Gastroesophageal sphincter (tissue), 4 donors: ENCODE measurements around the gene GNAQ. TPM values are rescaled to one million over a fixed set of nuclear protein-coding genes. Genes with fewer than 3 reads are reported as not detected.
A peak's percentile ranks its signal among the peaks of the same experiment; 100 is the strongest.
"Not testable (repeated sequence)": the region's sequence is repeated elsewhere in the genome, so short reads cannot be mapped to it uniquely, and the experiment has no call there.

Experiments
- ATAC-seq: fragments of 150-250 bp; one replicate; pipeline ENCODE4 v1.9.1; 2016; ENCODE audit warnings: mild to moderate bottlenecking, moderate library complexity
- H3K27ac ChIP-seq, 4 donors: fragments of 200-600 bp; sonication (generic) in 3 of 4; 1 replicate in 3 of 4; 2 replicates in 1 of 4; pipeline ENCODE4 v1.5.1; 2016 to 2019
- H3K27me3 ChIP-seq: fragments of 200-600 bp; sonication (generic); one replicate; pipeline ENCODE4 v1.5.1; 2019
- H3K36me3 ChIP-seq, 2 donors: fragments of 200-600 bp; sonication (generic); one replicate each; pipeline ENCODE4 v1.5.1; 2019; ENCODE audit warnings: control low read depth in 1 of 2
- H3K4me1 ChIP-seq, 3 donors: fragments of 200-600 bp; sonication (generic); 1 replicate in 2 of 3; 2 replicates in 1 of 3; pipeline ENCODE4 v1.5.1; 2016 to 2019; ENCODE audit warnings: control low read depth in 2 of 3
- H3K4me3 ChIP-seq, 2 donors: fragments of 200-600 bp; sonication (generic); one replicate each; pipeline ENCODE4 v1.5.1; 2019; ENCODE audit warnings: mild to moderate bottlenecking in 1 of 2, moderate library complexity in 1 of 2
- H3K9me3 ChIP-seq, 3 donors: fragments of 200-600 bp; sonication (generic); one replicate each; pipeline ENCODE4 v1.5.1; 2017 to 2019; ENCODE audit warnings: control low read depth in 2 of 3
- EP300 ChIP-seq: sonication (generic); formaldehyde crosslinking; IDR thresholded peaks from one replicate; pipeline ENCODE4 v1.6.1; 2017; ENCODE audit warnings: antibody characterized with exemption, mild to moderate bottlenecking
- POLR2A ChIP-seq, 2 donors: fragments of 450-650 bp; IDR thresholded peaks; one replicate each; pipeline ENCODE4 v1.6.1; 2017; ENCODE audit warnings: antibody characterized with exemption in 2 of 2, mild to moderate bottlenecking in 2 of 2, moderate library complexity in 1 of 2
- POLR2AphosphoS5 ChIP-seq: sonication (generic); formaldehyde crosslinking; IDR thresholded peaks from one replicate; pipeline ENCODE4 v1.6.1; 2017; ENCODE audit warnings: antibody characterized with exemption
- WGBS, 2 donors: methylation state at CpG; one replicate each; pipeline ENCODE4 v1.1.5; 2018; ENCODE audit warnings: low coverage in 1 of 2; 5-methylcytosine and 5-hydroxymethylcytosine counted together
- total RNA-seq, 4 donors: library from RNA; depleted of rRNA; stranded (reverse); fragments of >200 nt; gene quantifications; one replicate each; pipeline ENCODE4 v1.1.0, GENCODE V29; 2016
- TF ChIP-seq, protein P1 (sequence below), 4 experiments: fragments of 200-600 bp in 2 of 4; fragments of 450-650 bp in 2 of 4; sonication (generic) in 1 of 4; IDR thresholded peaks; one replicate each; pipeline ENCODE4 v1.5.1; 2017 to 2019; ENCODE audit warnings: antibody characterized with exemption in 4 of 4, mild to moderate bottlenecking in 2 of 4, moderate library complexity in 2 of 4

Gene GNAQ
- total RNA-seq, 4 donors from 2014 or later = 57.6 to 86.4 (median 70.8) TPM

DNA sequence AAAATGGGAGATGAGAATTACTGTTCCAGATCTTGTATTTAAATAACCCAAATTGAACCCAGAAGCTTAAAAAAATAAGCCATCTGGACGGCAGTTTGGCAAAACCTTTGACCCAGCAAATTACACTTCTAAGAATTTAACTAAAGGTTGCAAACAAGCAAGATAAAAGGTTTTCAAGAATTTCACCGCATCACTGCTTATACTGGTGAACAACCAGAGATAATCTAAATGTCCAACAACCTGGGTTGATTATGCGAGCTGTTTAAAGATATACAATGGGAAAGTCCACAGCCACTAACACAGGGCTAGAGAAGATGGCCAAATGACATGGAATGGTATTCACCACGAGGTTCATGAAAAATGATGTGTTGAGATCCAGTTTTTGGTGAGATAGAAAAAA lies 149.3 kb downstream of the GNAQ start:
- no peak for ATAC-seq
- Histone ChIP-seq H3K4me1 (peaks cover 18 to 63% (median 22%) of the 10 kb centered on the region in 3 donors), H3K27me3 (no peaks in the 10 kb centered on the region), H3K4me3 (no peak overlapping the region), H3K9me3 (no peaks in the 10 kb centered on the region), H3K36me3 (no peaks in the 10 kb centered on the region), H3K27ac (peak overlapping the region in 1 of 4 donors; percentile 69)
- WGBS, 2 donors = 50 to 70% methylated on average over 4 of the region's 4 CpGs
- no peak for TF ChIP-seq POLR2AphosphoS5
- TF ChIP-seq, protein P1, sequence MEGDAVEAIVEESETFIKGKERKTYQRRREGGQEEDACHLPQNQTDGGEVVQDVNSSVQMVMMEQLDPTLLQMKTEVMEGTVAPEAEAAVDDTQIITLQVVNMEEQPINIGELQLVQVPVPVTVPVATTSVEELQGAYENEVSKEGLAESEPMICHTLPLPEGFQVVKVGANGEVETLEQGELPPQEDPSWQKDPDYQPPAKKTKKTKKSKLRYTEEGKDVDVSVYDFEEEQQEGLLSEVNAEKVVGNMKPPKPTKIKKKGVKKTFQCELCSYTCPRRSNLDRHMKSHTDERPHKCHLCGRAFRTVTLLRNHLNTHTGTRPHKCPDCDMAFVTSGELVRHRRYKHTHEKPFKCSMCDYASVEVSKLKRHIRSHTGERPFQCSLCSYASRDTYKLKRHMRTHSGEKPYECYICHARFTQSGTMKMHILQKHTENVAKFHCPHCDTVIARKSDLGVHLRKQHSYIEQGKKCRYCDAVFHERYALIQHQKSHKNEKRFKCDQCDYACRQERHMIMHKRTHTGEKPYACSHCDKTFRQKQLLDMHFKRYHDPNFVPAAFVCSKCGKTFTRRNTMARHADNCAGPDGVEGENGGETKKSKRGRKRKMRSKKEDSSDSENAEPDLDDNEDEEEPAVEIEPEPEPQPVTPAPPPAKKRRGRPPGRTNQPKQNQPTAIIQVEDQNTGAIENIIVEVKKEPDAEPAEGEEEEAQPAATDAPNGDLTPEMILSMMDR (IDR thresholded peaks at IDR 0.05) = no peak
- no peak for TF ChIP-seq EP300
- no peak for TF ChIP-seq POLR2A (IDR thresholded peaks at IDR 0.05)

- H3K27me3 ChIP-seq, ATAC-seq, H3K36me3 ChIP-seq, H3K4me3 ChIP-seq, H3K9me3 ChIP-seq, H3K27ac ChIP-seq: not testable (repeated sequence)
- 94 to 100% methylated on average over 6 of the region's 8 CpGs for WGBS, 2 donors
- H3K4me1 ChIP-seq = peaks cover 21 to 63% (median 22%) of the 10 kb centered on the region in 3 donors
Measured at GRCh38 chr9:77881634-77882033, 150.0 kb downstream of the GNAQ start.

DNA sequence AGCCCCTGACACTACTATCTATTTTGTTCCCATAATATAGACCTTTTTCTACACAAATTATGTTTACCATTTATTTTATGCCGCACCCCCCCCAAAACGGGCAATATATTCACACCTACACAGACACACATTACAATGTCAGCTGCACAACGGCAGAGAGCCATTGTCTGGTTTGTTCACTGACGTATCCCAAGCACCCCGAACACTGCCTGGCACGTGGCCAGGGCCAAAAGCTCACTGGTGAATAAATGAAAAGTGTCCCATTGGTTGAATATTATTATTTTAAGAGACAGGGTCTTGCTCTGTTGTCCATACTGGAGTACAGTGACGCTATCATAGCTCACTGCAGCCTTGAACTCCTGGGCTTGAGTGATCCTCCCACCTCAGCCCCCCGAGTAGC lies 150.5 kb downstream of the GNAQ start:
- H3K27ac ChIP-seq = no peak overlapping the region
- no peaks in the 10 kb centered on the region for H3K27me3 ChIP-seq
- H3K9me3 ChIP-seq = no peaks in the 10 kb centered on the region
- no peaks in the 10 kb centered on the region for H3K36me3 ChIP-seq
- ATAC-seq = no peak
- peaks cover 22 to 64% (median 25%) of the 10 kb centered on the region in 3 donors for H3K4me1 ChIP-seq
- TF ChIP-seq POLR2AphosphoS5 (no peak), POLR2A (IDR thresholded peaks at IDR 0.05) (no peak), EP300 (no peak)
- TF ChIP-seq, protein P1 (IDR thresholded peaks at IDR 0.05) = no peak
- 67 to 84% methylated on average over 4 to 8 of the region's 8 CpGs for WGBS, 2 donors
- no peak overlapping the region for H3K4me3 ChIP-seq

DNA sequence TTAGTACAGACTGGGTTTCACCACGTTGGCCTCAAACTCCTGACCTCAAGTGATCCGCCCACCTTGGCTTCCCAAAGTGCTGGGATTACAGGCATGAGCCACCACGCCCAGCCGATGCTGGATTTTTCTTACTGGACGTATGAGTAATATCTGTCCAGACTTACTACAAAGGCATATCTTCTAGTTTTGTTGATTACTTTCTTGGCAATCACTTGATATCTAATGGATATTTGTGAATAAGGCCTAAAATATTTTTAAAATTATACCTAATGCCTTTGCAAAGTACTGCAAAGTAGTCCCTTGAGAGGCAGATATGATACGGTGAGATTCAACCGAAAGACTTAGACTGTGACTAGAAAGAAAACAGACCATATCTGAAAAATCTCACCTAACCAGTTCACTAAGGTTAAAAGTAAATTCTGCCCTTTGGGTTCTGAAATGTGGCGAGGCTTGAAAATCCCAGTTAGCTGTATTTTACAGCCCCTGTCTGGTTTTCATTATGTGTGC lies 152.1 kb downstream of the GNAQ start:
- Histone ChIP-seq H3K9me3 (no peaks in the 10 kb centered on the region), H3K4me3 (no peak overlapping the region), H3K36me3 (no peaks in the 10 kb centered on the region), H3K27me3 (no peaks in the 10 kb centered on the region), H3K27ac (no peak overlapping the region), H3K4me1 (peaks cover 15 to 53% (median 24%) of the 10 kb centered on the region in 3 donors)
- no peak for ATAC-seq
- 63 to 74% methylated on average over 7 to 8 of the region's 8 CpGs for WGBS, 2 donors
- TF ChIP-seq POLR2AphosphoS5 = no peak
- TF ChIP-seq, protein P1 (IDR thresholded peaks at IDR 0.05) = no peak
- no peak for TF ChIP-seq EP300
- TF ChIP-seq POLR2A (IDR thresholded peaks at IDR 0.05) = no peak

DNA sequence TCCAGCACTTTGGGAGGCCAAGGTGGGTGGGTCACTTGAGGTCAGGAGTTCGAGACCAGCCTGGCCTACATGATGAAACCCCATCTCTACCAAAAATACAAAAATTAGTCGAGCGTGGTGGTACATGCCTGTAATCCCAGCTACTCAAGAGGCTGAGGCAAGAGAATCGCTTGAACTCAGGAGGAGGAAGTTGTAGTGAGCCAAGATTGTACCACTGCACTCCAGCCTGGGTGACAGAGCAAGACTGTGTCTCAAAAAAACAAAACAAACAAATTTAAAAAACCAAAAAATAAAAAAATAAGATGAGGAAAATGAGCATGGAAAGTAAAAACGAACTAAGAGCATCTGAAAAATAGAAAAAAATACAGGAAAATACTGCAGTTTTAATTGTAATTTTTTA lies 152.8 kb downstream of the GNAQ start:
- ATAC-seq = not testable (repeated sequence)

GRCh38 chr9:77877976-77878375 lies 153.6 kb downstream of the GNAQ start:
- no peak for ATAC-seq
- Histone ChIP-seq H3K4me1 (peaks cover 6 to 45% (median 14%) of the 10 kb centered on the region in 3 donors), H3K36me3 (no peaks in the 10 kb centered on the region), H3K27ac (no peak overlapping the region), H3K27me3 (no peaks in the 10 kb centered on the region), H3K4me3 (no peak overlapping the region), H3K9me3 (no peaks in the 10 kb centered on the region)
- WGBS, 2 donors = 92% methylated on average over 1 of the region's 1 CpG; no CpG with 5 or more reads in 1 of the 2 donors
- TF ChIP-seq, protein P1 (IDR thresholded peaks at IDR 0.05) = no peak
- TF ChIP-seq POLR2AphosphoS5 = no peak
- no peak for TF ChIP-seq POLR2A (IDR thresholded peaks at IDR 0.05)

More for the DNA sequence above, 152.8 kb downstream of the GNAQ start:
- not testable (repeated sequence) for H3K9me3 ChIP-seq, H3K36me3 ChIP-seq, H3K4me3 ChIP-seq, H3K27me3 ChIP-seq, H3K27ac ChIP-seq
- H3K4me1 ChIP-seq = peaks cover 10 to 46% (median 18%) of the 10 kb centered on the region in 3 donors
- 67 to 80% methylated on average over 2 to 5 of the region's 5 CpGs for whole genome bisulfite sequencing, 2 donors
